ENCODE results near the gene MRTO4. TPM values are rescaled to one million over a fixed set of nuclear protein-coding genes. Genes with fewer than 3 reads are reported as not detected.

MRTO4 gene
- total RNA-seq, 3 donors from 2014 or later (not counting 1 experiment from before 2014, with no cell fraction given) = 9.7 to 15.8 (median 13.5) TPM

DNA sequence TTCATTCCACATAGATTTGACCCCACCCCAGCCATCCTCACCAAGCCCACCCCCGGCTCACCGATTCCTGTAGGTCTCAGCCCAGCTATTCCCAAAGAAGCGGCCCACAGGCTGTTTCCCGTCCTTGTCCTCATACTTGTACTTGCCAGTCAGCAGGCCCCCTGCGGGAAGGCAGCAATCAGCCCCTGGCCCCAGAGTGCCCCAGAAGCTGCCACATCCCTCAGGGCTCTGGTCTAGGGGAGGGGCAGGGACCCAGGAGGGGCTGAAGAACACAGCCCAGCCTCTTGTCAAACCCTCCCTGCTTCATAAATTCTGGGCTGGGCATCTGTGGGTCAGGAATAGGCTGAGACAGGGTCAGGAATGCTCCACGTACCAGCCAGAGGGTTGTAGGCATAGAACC is 55.3 kb downstream of the MRTO4 start:
- no peak overlapping the region for H3K27ac ChIP-seq (ENCODE audit: low read length)
- Mint-ChIP-seq H3K9me3 (no peaks in the 10 kb centered on the region), H3K4me3 (no peak overlapping the region), H3K36me3 (peaks cover 20% of the 10 kb centered on the region), H3K27ac (no peak overlapping the region), H3K4me1 (peaks cover 17% of the 10 kb centered on the region in 2 donors), H3K27me3 (ENCODE audit: low read depth in 2 of 2) (no peaks in the 10 kb centered on the region)
- WGBS (ENCODE audit: insufficient coverage) = 98% methylated on average over 6 of the region's 6 CpGs
- H3K9me3 ChIP-seq (ENCODE audit: control insufficient read depth, insufficient read depth, low read length) = no peaks in the 10 kb centered on the region
- ATAC-seq (no peak), DNase-seq (no peak)
- H3K4me1 ChIP-seq (ENCODE audit: control insufficient read depth, insufficient read depth, low read length) = peaks cover 12% of the 10 kb centered on the region
- peaks cover 38% of the 10 kb centered on the region for H3K36me3 ChIP-seq (ENCODE audit: control insufficient read depth, insufficient read depth, low read length)
- intact Hi-C loops (cut with micrococcal nuclease) = no loop called here
- no peak overlapping the region for H3K4me3 ChIP-seq (ENCODE audit: low read length)
- no peak for TF ChIP-seq CTCF (IDR thresholded peaks at IDR 0.05)
- H3K27me3 ChIP-seq (ENCODE audit: control insufficient read depth, insufficient read depth, low read length) = no peaks in the 10 kb centered on the region

DNA sequence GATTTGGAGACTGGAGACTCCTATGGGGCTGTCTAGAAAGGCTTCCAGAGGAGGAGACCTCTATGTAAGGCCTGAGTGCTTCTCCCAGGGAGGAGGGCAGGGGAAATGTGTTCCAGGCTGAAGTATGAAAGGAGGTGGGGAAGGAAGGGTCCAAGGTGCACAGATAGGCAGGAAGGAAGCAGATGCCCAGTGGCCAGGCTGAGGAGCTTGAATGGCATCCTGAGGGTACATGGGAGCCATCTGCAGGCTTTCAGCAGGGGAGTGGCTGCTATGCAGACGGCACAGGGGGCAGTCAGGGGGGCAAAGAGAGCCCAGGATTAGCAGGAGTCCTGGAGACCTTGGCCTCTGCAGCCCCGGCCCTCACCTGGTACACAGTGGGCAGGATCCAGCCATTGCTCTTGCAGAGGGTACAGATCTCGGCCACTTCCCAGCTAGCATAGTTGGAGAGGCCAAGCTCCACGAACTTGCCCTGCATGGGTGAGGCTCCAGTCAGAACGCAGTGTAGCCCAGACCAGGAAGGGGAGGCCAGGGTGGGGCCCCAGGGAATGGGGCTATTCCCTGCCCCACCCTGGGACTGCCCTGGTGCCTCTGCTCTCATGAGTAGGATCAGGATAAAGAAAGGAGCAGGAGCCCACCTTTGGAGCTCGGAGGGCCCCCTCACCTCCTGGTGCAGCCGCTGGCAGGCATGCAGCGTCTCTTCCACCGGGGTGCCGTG is 56.3 kb downstream of the MRTO4 start:
- Histone ChIP-seq H3K27me3 (ENCODE audit: control insufficient read depth, insufficient read depth, low read length) (no peaks in the 10 kb centered on the region), H3K4me3 (ENCODE audit: low read length) (no peak overlapping the region), H3K36me3 (ENCODE audit: control insufficient read depth, insufficient read depth, low read length) (peaks cover 35% of the 10 kb centered on the region), H3K27ac (ENCODE audit: low read length) (no peak overlapping the region), H3K9me3 (ENCODE audit: control insufficient read depth, insufficient read depth, low read length) (no peaks in the 10 kb centered on the region), H3K4me1 (ENCODE audit: control insufficient read depth, insufficient read depth, low read length) (peaks cover 18% of the 10 kb centered on the region)
- H3K27ac Mint-ChIP-seq = no peak overlapping the region
- H3K36me3 Mint-ChIP-seq = peaks cover 20% of the 10 kb centered on the region
- intact Hi-C loops (cut with micrococcal nuclease) = no loop called here
- DNase-seq = no peak
- H3K27me3 Mint-ChIP-seq (ENCODE audit: low read depth in 2 of 2) = no peaks in the 10 kb centered on the region
- TF ChIP-seq CTCF (IDR thresholded peaks at IDR 0.05) = no peak
- 97% methylated on average over 10 of the region's 10 CpGs for WGBS (ENCODE audit: insufficient coverage)
- H3K4me1 Mint-ChIP-seq = peaks cover 22% of the 10 kb centered on the region in 2 donors
- no peak for ATAC-seq
- no peaks in the 10 kb centered on the region for H3K9me3 Mint-ChIP-seq
- H3K4me3 Mint-ChIP-seq = no peak overlapping the region

DNA sequence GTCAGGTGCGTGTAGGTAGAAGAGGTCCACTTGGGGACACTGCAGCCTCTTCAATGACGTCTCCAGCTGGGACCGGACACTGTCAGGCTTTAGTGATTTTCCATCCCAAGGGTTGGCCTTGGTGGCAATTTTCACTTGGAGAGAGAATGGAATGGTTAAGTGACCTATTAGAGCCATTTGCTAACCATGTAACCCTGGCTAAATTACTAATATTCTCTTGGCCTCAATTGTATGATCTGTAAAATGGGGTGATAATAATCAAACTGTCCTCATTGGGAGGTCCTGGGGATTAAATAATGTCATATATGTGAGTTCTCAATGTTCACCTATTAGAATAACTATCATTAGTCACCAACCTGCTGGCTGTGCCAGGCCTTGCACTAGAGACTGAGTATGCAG is 56.9 kb downstream of the MRTO4 start:
- Histone ChIP-seq H3K36me3 (ENCODE audit: control insufficient read depth, insufficient read depth, low read length) (peaks cover 31% of the 10 kb centered on the region), H3K4me1 (ENCODE audit: control insufficient read depth, insufficient read depth, low read length) (peaks cover 23% of the 10 kb centered on the region), H3K4me3 (ENCODE audit: low read length) (no peak overlapping the region), H3K27me3 (ENCODE audit: control insufficient read depth, insufficient read depth, low read length) (no peaks in the 10 kb centered on the region), H3K9me3 (ENCODE audit: control insufficient read depth, insufficient read depth, low read length) (no peaks in the 10 kb centered on the region), H3K27ac (ENCODE audit: low read length) (no peak overlapping the region)
- H3K4me3 Mint-ChIP-seq = peak overlapping the region; percentile 63
- ATAC-seq (no peak), DNase-seq (no peak)
- WGBS (ENCODE audit: insufficient coverage) = 95% methylated on average over 3 of the region's 3 CpGs
- TF ChIP-seq CTCF (IDR thresholded peaks at IDR 0.05) = no peak
- H3K9me3 Mint-ChIP-seq = no peaks in the 10 kb centered on the region
- peaks cover 20% of the 10 kb centered on the region for H3K36me3 Mint-ChIP-seq
- H3K27ac Mint-ChIP-seq = no peak overlapping the region
- peaks cover 27 to 28% of the 10 kb centered on the region in 2 donors for H3K4me1 Mint-ChIP-seq
- intact Hi-C loops (cut with micrococcal nuclease) = no loop called here
- H3K27me3 Mint-ChIP-seq (ENCODE audit: low read depth in 2 of 2) = no peaks in the 10 kb centered on the region

Data from natural killer cell (primary cell).